A549 (cell line): ENCODE data around the gene SIM1. TPM values are rescaled to one million over a fixed set of nuclear protein-coding genes. Genes with fewer than 3 reads are reported as not detected.

Experiments
- ATAC-seq, 2 experiments: fragments of 200-7000 bp in 1 of 2; fragments of >200 bp in 1 of 2; cut with Nextera tagmentation in 1 of 2; cut with Tn5 transposase in 1 of 2; 3 replicates each; pipeline versions ENCODE4 v1.8.0 to v1.9.1; 2018 to 2020; ENCODE audit warnings: mild to moderate bottlenecking in 1 of 2, moderate library complexity in 1 of 2
- CTCF ChIA-PET: fragments of 300-600 bp; sonication (Branson Sonifier 250); formaldehyde crosslinking; extraction: SDS; loops from one replicate; lab custom pipeline; 2021; ENCODE audit warnings: antibody characterized with exemption, inconsistent platforms; lab: Yijun Ruan, JAX
- POLR2A ChIA-PET: fragments of 350-600 bp; formaldehyde crosslinking; extraction: SDS; loops from one replicate; lab custom pipeline; 2021; ENCODE audit warnings: antibody characterized with exemption, inconsistent platforms; lab: Yijun Ruan, JAX
- DNase-seq, 2 experiments: peaks; one replicate each; pipeline versions ENCODE4 v3.0.0 to v3.0.0-alpha.2; 2011 to 2016; ENCODE audit warnings: low read depth in 1 of 2, low spot score in 1 of 2
- FAIRE-seq: peaks from 2 replicates; lab custom pipeline; 2011; peaks lifted over from hg19 to GRCh38; lab: Jason Lieb, UNC
- H3K27ac ChIP-seq, 2 experiments: fragments of >200 bp; sonication (Bioruptor Twin); formaldehyde crosslinking; 3 replicates each; pipeline ENCODE4 v1.5.1; 2016 to 2017
- H3K4me1 ChIP-seq: fragments of >200 bp; sonication (Bioruptor Twin); formaldehyde crosslinking; 3 replicates; pipeline ENCODE4 v1.6.1; 2016
- H3K4me2 ChIP-seq: fragments of >200 bp; sonication (Bioruptor Twin); formaldehyde crosslinking; 3 replicates; pipeline ENCODE4 v1.6.1; 2016
- H3K4me3 ChIP-seq: fragments of >200 bp; sonication (Bioruptor Twin); formaldehyde crosslinking; 3 replicates; pipeline ENCODE4 v1.5.1; 2016
- H3K9me3 ChIP-seq: fragments of >200 bp; sonication (Bioruptor Twin); formaldehyde crosslinking; 3 replicates; pipeline ENCODE4 v1.6.1; 2016
- CBX8 ChIP-seq: fragments of 200-600 bp; sonication (generic); IDR thresholded peaks from 2 replicates; pipeline ENCODE4 v1.6.1; 2016
- EHF ChIP-seq: fragments of 250-450 bp; sonication (Bioruptor Pico); IDR thresholded peaks from 2 replicates; pipeline ENCODE4 v1.5.0; 2020; ENCODE audit warnings: mild to moderate bottlenecking
- EHMT2 ChIP-seq: fragments of 200-600 bp; sonication (generic); IDR thresholded peaks from 2 replicates; pipeline ENCODE4 v1.6.1; 2016; ENCODE audit warnings: antibody characterized with exemption, low read depth, mild to moderate bottlenecking, moderate library complexity
- FOSB ChIP-seq: fragments of 250-450 bp; sonication (Bioruptor Pico); IDR thresholded peaks from 2 replicates; pipeline ENCODE4 v1.5.0; 2020; ENCODE audit warnings: mild to moderate bottlenecking, moderate library complexity
- FOXS1 ChIP-seq: fragments of 250-450 bp; sonication (Bioruptor Pico); IDR thresholded peaks from 2 replicates; pipeline ENCODE4 v1.5.0; 2020; ENCODE audit warnings: mild to moderate bottlenecking, moderate library complexity
- HEYL ChIP-seq: fragments of 250-450 bp; sonication (Bioruptor Pico); IDR thresholded peaks from 2 replicates; pipeline ENCODE4 v1.8.0; 2021; ENCODE audit warnings: mild to moderate bottlenecking, moderate library complexity
- JUNB ChIP-seq: fragments of >200 bp; sonication (Bioruptor Twin); formaldehyde crosslinking; IDR thresholded peaks from 2 replicates; pipeline ENCODE4 v1.6.1; 2016
- KDM5A ChIP-seq: fragments of 200-600 bp; sonication (generic); IDR thresholded peaks from 2 replicates; pipeline ENCODE4 v1.6.1; 2016; ENCODE audit warnings: antibody characterized with exemption, mild to moderate bottlenecking
- MAZ ChIP-seq: fragments of 150-350 bp; IDR thresholded peaks from 2 replicates; pipeline ENCODE4 v1.6.1; 2014; ENCODE audit warnings: antibody characterized with exemption, low read depth, low read length, borderline replicate concordance
- NFE2L2 ChIP-seq: fragments of 150-350 bp; conservative IDR thresholded peaks from 2 replicates; pipeline ENCODE4 v1.6.1; 2014; ENCODE audit warnings: low read length
- NR3C1 ChIP-seq: fragments of >200 bp; sonication (Bioruptor Twin); formaldehyde crosslinking; IDR thresholded peaks from 3 replicates; pipeline ENCODE4 v1.6.1; 2017
- PBX3 ChIP-seq: IDR thresholded peaks from 2 replicates; pipeline ENCODE4 v1.6.1; 2012
- PHF8 ChIP-seq: fragments of 200-600 bp; sonication (generic); IDR thresholded peaks from 2 replicates; pipeline ENCODE4 v1.6.1; 2016; ENCODE audit warnings: low read depth, mild to moderate bottlenecking, antibody characterized with exemption, moderate library complexity, borderline replicate concordance
- POLR2A ChIP-seq: IDR thresholded peaks from 2 replicates; pipeline ENCODE4 v1.6.1; 2012; ENCODE audit warnings: mild to moderate bottlenecking, low read length
- RAD21 ChIP-seq, 2 experiments: fragments of >200 bp in 1 of 2; sonication (Bioruptor Twin) in 1 of 2; formaldehyde crosslinking in 1 of 2; IDR thresholded peaks in 1 of 2; conservative IDR thresholded peaks in 1 of 2; 2 replicates in 1 of 2; 3 replicates in 1 of 2; pipeline ENCODE4 v1.6.1; 2012 to 2018; ENCODE audit warnings: inconsistent platforms in 1 of 2
- RARB ChIP-seq: fragments of 250-450 bp; sonication (Bioruptor Pico); IDR thresholded peaks from 2 replicates; pipeline ENCODE4 v1.8.0; 2021; ENCODE audit warnings: mild to moderate bottlenecking, moderate library complexity
- SMC3 ChIP-seq: fragments of >200 bp; sonication (Bioruptor Twin); formaldehyde crosslinking; IDR thresholded peaks from 3 replicates; pipeline ENCODE4 v1.6.1; 2018; ENCODE audit warnings: inconsistent platforms
- SREBF2 ChIP-seq: fragments of 450-650 bp; IDR thresholded peaks from 2 replicates; pipeline ENCODE4 v1.6.1; 2014; ENCODE audit warnings: mild to moderate bottlenecking, moderate library complexity
- TFCP2L1 ChIP-seq: fragments of 250-450 bp; sonication (Bioruptor Pico); IDR thresholded peaks from 2 replicates; pipeline ENCODE4 v1.5.0; 2021; ENCODE audit warnings: mild to moderate bottlenecking
- ZNF302 ChIP-seq: fragments of 250-450 bp; sonication (Bioruptor Pico); IDR thresholded peaks from 2 replicates; pipeline ENCODE4 v1.9.0; 2021; ENCODE audit warnings: inconsistent platforms, mild to moderate bottlenecking, moderate library complexity
- WGBS: methylation state at CpG from one replicate; pipeline ENCODE4 v1.1.6; 2017; ENCODE audit errors: missing lambda C conversion rate; 5-methylcytosine and 5-hydroxymethylcytosine counted together
- polyA plus RNA-seq, 4 experiments: library from polyadenylated mRNA; depleted of rRNA in 3 of 4; stranded (reverse); fragments of >200 nt; fragmentation: RNase III in 1 of 4; extraction: RNeasy Plus Mini Kit Qiagen cat#74134 plus additional on column Dnase treatment in 1 of 4; gene quantifications; 2 replicates in 3 of 4; 3 replicates in 1 of 4; pipeline ENCODE4 v1.2.3, GENCODE V29; 2011 to 2017
- TF ChIP-seq, protein P1 (sequence below): fragments of >200 bp; sonication (Bioruptor Twin); formaldehyde crosslinking; IDR thresholded peaks from 3 replicates; pipeline ENCODE4 v1.6.1; 2016
- TF ChIP-seq, protein P2 (sequence below): fragments of >200 bp; sonication (Bioruptor Twin); formaldehyde crosslinking; IDR thresholded peaks from 3 replicates; pipeline ENCODE4 v1.5.1; 2016
- TF ChIP-seq, protein P3 (sequence below): fragments of >200 bp; sonication (Bioruptor Twin); formaldehyde crosslinking; IDR thresholded peaks from 2 replicates; pipeline ENCODE4 v1.6.1; 2016

Gene SIM1
- polyA plus RNA-seq, 2 of the 4 experiments (the other 2 are of a cell fraction) = not detected

- FAIRE-seq = no peak
- Histone ChIP-seq H3K4me2 (no peak overlapping the region), H3K4me1 (no peaks in the 10 kb centered on the region), H3K27ac (no peak overlapping the region), H3K9me3 (no peaks in the 10 kb centered on the region), H3K4me3 (no peak overlapping the region)
- no peak for DNase-seq
- ATAC-seq = no peak
- ChIA-PET CTCF (no interaction called here), POLR2A (no interaction called here)
- TF ChIP-seq RARB (CRISPR knock-in tag) = no peak
- TF ChIP-seq KDM5A = no peak
- TF ChIP-seq PHF8 = no peak
- TF ChIP-seq SREBF2 = no peak
- TF ChIP-seq NFE2L2 = no peak
- TF ChIP-seq, protein P1, sequence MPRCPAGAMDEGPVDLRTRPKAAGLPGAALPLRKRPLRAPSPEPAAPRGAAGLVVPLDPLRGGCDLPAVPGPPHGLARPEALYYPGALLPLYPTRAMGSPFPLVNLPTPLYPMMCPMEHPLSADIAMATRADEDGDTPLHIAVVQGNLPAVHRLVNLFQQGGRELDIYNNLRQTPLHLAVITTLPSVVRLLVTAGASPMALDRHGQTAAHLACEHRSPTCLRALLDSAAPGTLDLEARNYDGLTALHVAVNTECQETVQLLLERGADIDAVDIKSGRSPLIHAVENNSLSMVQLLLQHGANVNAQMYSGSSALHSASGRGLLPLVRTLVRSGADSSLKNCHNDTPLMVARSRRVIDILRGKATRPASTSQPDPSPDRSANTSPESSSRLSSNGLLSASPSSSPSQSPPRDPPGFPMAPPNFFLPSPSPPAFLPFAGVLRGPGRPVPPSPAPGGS = no peak
- TF ChIP-seq PBX3 = no peak
- TF ChIP-seq MAZ = no peak
- TF ChIP-seq RAD21 (conservative IDR thresholded peaks at IDR 0.05 in 1 of 2, IDR thresholded peaks at IDR 0.05 in 1 of 2) = no peak
- no peak for TF ChIP-seq CBX8
- no peak for TF ChIP-seq FOXS1 (CRISPR knock-in tag)
- TF ChIP-seq HEYL (CRISPR knock-in tag) = no peak
- TF ChIP-seq JUNB = no peak
- TF ChIP-seq SMC3 = no peak
- no peak for TF ChIP-seq FOSB (CRISPR knock-in tag)
- TF ChIP-seq TFCP2L1 (CRISPR knock-in tag) = no peak
- no peak for TF ChIP-seq POLR2A
- TF ChIP-seq, protein P2, sequence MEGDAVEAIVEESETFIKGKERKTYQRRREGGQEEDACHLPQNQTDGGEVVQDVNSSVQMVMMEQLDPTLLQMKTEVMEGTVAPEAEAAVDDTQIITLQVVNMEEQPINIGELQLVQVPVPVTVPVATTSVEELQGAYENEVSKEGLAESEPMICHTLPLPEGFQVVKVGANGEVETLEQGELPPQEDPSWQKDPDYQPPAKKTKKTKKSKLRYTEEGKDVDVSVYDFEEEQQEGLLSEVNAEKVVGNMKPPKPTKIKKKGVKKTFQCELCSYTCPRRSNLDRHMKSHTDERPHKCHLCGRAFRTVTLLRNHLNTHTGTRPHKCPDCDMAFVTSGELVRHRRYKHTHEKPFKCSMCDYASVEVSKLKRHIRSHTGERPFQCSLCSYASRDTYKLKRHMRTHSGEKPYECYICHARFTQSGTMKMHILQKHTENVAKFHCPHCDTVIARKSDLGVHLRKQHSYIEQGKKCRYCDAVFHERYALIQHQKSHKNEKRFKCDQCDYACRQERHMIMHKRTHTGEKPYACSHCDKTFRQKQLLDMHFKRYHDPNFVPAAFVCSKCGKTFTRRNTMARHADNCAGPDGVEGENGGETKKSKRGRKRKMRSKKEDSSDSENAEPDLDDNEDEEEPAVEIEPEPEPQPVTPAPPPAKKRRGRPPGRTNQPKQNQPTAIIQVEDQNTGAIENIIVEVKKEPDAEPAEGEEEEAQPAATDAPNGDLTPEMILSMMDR = no peak
These were observed 49.0 kb downstream of the SIM1 start for GRCh38 chr6:100415768-100416167.

DNA sequence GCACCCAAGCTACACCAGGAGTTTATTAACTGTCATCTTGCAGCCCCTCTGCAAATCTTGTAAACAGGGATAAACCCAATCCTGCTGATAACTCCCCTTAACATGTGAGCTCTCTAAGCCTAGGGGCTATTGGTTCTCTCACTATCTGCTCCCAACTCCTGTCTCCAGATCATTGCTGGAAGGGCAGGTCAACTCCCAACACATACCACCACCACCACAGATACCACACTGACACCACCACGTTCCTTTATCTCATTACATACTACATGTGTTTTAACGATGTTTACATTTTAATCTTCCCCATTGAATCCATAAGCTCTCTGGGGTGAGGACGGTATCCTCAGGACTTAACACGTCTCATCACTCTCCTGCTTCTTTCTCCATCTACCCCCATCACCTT, 51.8 kb downstream of the SIM1 start:
- DNase-seq = no peak
- WGBS = 84% methylated on average over 4 of the region's 4 CpGs
- H3K27ac ChIP-seq = no peak overlapping the region
- POLR2A ChIA-PET = no interaction called here
- H3K9me3 ChIP-seq = no peaks in the 10 kb centered on the region
- CTCF ChIA-PET = no interaction called here
- TF ChIP-seq SMC3 = no peak
- no peak for TF ChIP-seq ZNF302 (CRISPR knock-in tag)
- TF ChIP-seq NR3C1 = no peak
- TF ChIP-seq RAD21 (conservative IDR thresholded peaks at IDR 0.05 in 1 of 2, IDR thresholded peaks at IDR 0.05 in 1 of 2) = no peak
- no peak for TF ChIP-seq EHMT2
- no peak for TF ChIP-seq MAZ
- no peak for TF ChIP-seq PHF8
- TF ChIP-seq, protein P3, sequence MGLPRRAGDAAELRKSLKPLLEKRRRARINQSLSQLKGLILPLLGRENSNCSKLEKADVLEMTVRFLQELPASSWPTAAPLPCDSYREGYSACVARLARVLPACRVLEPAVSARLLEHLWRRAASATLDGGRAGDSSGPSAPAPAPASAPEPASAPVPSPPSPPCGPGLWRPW = no peak
- no peak for TF ChIP-seq EHF (CRISPR knock-in tag)
- ATAC-seq = no peak
- no peaks in the 10 kb centered on the region for H3K4me1 ChIP-seq
- FAIRE-seq = no peak
- no peak overlapping the region for H3K4me3 ChIP-seq
- H3K4me2 ChIP-seq = no peak overlapping the region
